Brain microvascular endothelial cell (primary cell): Measurements from ENCODE around the gene MAD1L1.

Experiments used
- DNase-seq: peaks from one replicate; pipeline ENCODE4 v3.0.0-alpha.2; 2020
- H3K27ac ChIP-seq: fragments of 250-450 bp; sonication (Bioruptor Pico); 2 replicates; pipeline ENCODE4 v1.5.1; 2020; ENCODE audit warnings: mild to moderate bottlenecking, moderate library complexity
- H3K27me3 ChIP-seq: fragments of 250-450 bp; sonication (Bioruptor Pico); replicated peaks from 2 replicates; pipeline ENCODE4 v1.5.1; 2020; ENCODE audit warnings: mild to moderate bottlenecking
- H3K36me3 ChIP-seq: fragments of 250-450 bp; sonication (Bioruptor Pico); replicated peaks from 2 replicates; pipeline ENCODE4 v1.5.1; 2020; ENCODE audit warnings: mild to moderate bottlenecking
- H3K4me3 ChIP-seq: 2 replicates; pipeline ENCODE4 v1.5.1; 2011; ENCODE audit warnings: low read depth, mild to moderate bottlenecking, control low read depth, low read length, moderate library complexity
- CTCF ChIP-seq: IDR thresholded peaks from 2 replicates; pipeline ENCODE4 v1.5.1; 2011; ENCODE audit warnings: low read depth, mild to moderate bottlenecking, moderate library complexity, low read length, control low read depth, inconsistent platforms; ENCODE audit errors: missing control alignments
- in situ Hi-C: cut with HindIII; loops from 2 replicates; pipeline ENCODE4 v1.10.0; 2017; ENCODE audit warnings: low sequenced_read_pairs, low pct_ligation_motif_present

MAD1L1 gene

GRCh38 chr7:2247141-2247995 is 14.6 kb upstream of the MAD1L1 start:
- no peak overlapping the region for H3K4me3 ChIP-seq
- TF ChIP-seq CTCF = peak; percentile 89
- no peaks in the 10 kb centered on the region for H3K27me3 ChIP-seq
- in situ Hi-C loops = no loop called here
- DNase-seq = no peak
- no peak overlapping the region for H3K27ac ChIP-seq
- H3K36me3 ChIP-seq = peaks cover 2% of the 10 kb centered on the region

- TF ChIP-seq CTCF = no peak
- Histone ChIP-seq H3K4me3 (no peak overlapping the region), H3K27me3 (no peaks in the 10 kb centered on the region), H3K27ac (no peak overlapping the region), H3K36me3 (peaks cover 2% of the 10 kb centered on the region)
- in situ Hi-C loops = no loop called here
- no peak for DNase-seq
These were observed 13.3 kb upstream of the MAD1L1 start for GRCh38 chr7:2245883-2246675.

GRCh38 chr7:2244404-2244995 is 11.8 kb upstream of the MAD1L1 start:
- Histone ChIP-seq H3K4me3 (no peak overlapping the region), H3K27ac (no peak overlapping the region), H3K36me3 (peaks cover under 1% of the 10 kb centered on the region), H3K27me3 (no peaks in the 10 kb centered on the region)
- DNase-seq = no peak
- in situ Hi-C loops = no loop called here
- TF ChIP-seq CTCF = no peak

DNA sequence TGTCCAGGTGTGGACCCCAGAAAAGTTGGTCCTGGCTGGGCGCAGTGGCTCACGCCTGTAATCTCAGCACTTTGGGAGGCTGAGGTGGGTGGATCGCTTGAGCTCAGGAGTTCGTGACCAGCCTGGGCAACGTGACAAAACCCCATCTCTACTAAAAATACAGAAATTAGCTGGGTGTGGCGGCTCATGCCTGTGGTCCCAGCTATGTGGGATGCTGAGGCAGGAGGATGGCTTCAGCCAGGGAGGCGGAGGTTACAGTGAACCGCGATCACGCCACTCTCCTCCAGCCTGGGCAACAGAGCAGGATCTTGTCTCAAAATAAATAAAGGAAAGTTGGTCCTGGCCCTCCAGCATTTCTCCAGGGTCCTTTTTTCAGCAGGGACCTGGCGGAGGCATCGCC is 10.7 kb upstream of the MAD1L1 start:
- in situ Hi-C loops = no loop called here
- DNase-seq = no peak
- no peak overlapping the region for H3K4me3 ChIP-seq
- H3K27ac ChIP-seq = no peak overlapping the region
- peaks cover 7% of the 10 kb centered on the region for H3K36me3 ChIP-seq
- H3K27me3 ChIP-seq = no peaks in the 10 kb centered on the region
- TF ChIP-seq CTCF = no peak

GRCh38 chr7:2242541-2243429 is 10.0 kb upstream of the MAD1L1 start:
- in situ Hi-C loops = no loop called here

More at GRCh38 chr7:2242541-2243429, 10.0 kb upstream of the MAD1L1 start:
- peak overlapping the region; percentile 83 for H3K4me3 ChIP-seq
- no peaks in the 10 kb centered on the region for H3K27me3 ChIP-seq
- DNase-seq = no peak
- peaks cover 14% of the 10 kb centered on the region for H3K36me3 ChIP-seq
- H3K27ac ChIP-seq = peak overlapping the region; percentile 2
- peak; percentile 37 for TF ChIP-seq CTCF
